ENCODE results near the gene RNF115. TPM values are rescaled to one million over a fixed set of nuclear protein-coding genes. Genes with fewer than 3 reads are reported as not detected.

RNF115 gene
- total and polyA plus RNA-seq, 2 of the 8 experiments (the other 6 are each of a cell fraction or from before 2014, with no cell fraction given): 4.7 to 10.8 TPM

GRCh38 chr1:145740269-145740668 lies 83.6 kb downstream of the RNF115 start (continued):
- no peak for TF ChIP-seq TEAD4 (IDR thresholded peaks at IDR 0.05; ENCODE audit: low read depth, low read length)
- TF ChIP-seq HDAC2 (IDR thresholded peaks at IDR 0.05; ENCODE audit: borderline replicate concordance in 1 of 2, low read depth in 2 of 2, low read length in 2 of 2): no peak
- no peak for TF ChIP-seq E2F6 (IDR thresholded peaks at IDR 0.05)
- no peak for TF ChIP-seq KDM5A (IDR thresholded peaks at IDR 0.05; ENCODE audit: low read length)
- TF ChIP-seq JUND (IDR thresholded peaks at IDR 0.05; ENCODE audit: low read length): no peak

Data from H1 (cell line).